Measurements from ENCODE around the gene TMEM200A. TPM values are rescaled to one million over a fixed set of nuclear protein-coding genes. Genes with fewer than 3 reads are reported as not detected.

TMEM200A gene
- 44.2 and 51.7 TPM in 2 replicates for total RNA-seq
- 50.2 and 70.5 TPM in 2 replicates for polyA plus RNA-seq
- 40.6 and 62.4 TPM in 2 replicates for polyA plus RNA-seq (2012)
- 17.3 and 41.2 TPM in 2 replicates for polyA minus RNA-seq (ENCODE audit: low replicate concordance)

DNA sequence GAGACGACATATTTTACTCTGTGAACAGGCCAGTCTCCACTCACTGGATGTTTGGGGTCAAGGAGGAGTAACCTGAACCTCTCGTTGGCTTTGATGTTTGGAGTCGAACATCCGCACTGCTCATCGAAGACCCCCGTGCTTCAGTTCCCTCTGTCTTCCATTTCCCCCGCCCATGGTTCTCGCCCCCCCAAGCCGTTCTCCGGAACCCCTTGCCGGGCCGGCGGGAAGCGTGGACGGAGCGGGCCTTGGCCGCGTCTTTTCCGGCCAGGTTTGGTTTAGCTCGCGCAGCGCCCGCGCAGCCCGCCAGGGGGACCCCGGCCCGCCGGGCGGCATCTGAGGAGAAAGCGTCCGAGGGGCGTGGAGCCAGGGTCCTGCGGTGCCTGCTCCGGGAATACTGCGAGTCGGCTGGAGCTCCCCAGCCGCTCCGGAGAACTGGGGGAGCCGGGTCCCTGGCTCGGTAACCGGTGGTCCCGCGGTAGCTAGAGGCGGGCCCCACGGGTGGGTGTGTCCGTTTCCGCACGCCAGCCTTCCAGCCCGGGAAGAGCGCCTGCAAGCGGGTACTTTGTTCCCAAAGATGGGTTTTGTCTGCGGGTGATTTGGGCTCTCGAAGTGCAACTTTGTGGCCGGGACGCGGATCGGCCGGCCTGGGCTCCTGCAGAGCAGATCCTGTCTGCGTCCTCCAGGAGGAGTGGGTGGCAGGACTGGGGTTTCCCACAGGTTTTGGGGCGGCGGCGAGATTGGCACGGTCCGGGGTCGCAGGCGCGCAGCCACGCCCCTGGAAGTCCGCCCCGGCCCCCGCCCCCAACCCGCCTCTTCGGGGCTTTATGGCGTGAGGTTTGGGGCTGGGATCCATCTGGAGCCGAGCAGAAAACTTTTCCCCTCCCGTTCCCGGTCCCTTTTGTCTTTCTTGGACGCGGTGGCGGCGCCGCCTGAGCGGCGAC lies at the start of gene TMEM200A:
TSS of gene TMEM200A (plus strand) at position 852 of the 941 bp plus-strand sequence. CDS start 74,406 bp downstream, outside the sequence.
- Histone ChIP-seq H3K27ac (ENCODE audit: insufficient read depth, low read length) (peak within 1 kb of the TSS; percentile 86), H3K4me3 (replicated peaks in 1 of 4; ENCODE audit: control extremely low read depth in 1 of 4, insufficient read depth in 1 of 4, low read depth in 3 of 4, low read length in 4 of 4) (peak within 1 kb of the TSS; percentile 83 to 94 (median 88)), H4K20me1 (ENCODE audit: control insufficient read depth, extremely low read depth, insufficient read depth, low read length) (no peaks in the 10 kb centered on the region), H3K4me1 (ENCODE audit: control insufficient read depth, extremely low read depth, insufficient read depth, low read length) (peaks cover 4% of the 10 kb centered on the region), H3K36me3 (ENCODE audit: control insufficient read depth, insufficient read depth, low read length) (no peaks in the 10 kb centered on the region), H3K79me2 (ENCODE audit: control insufficient read depth, insufficient read depth, low read length) (peaks cover 44% of the 10 kb centered on the region), H3K9me3 (ENCODE audit: control insufficient read depth, insufficient read depth, low read depth, low read length) (no peaks in the 10 kb centered on the region), H3K4me2 (ENCODE audit: extremely low read depth, insufficient read depth, low read length) (peak within 1 kb of the TSS; percentile 88), H2AFZ (ENCODE audit: low read length) (peak within 1 kb of the TSS; percentile 93), H3K9ac (ENCODE audit: insufficient read depth, low read length) (peak within 1 kb of the TSS; percentile 85), H3K27me3 (ENCODE audit: control insufficient read depth, insufficient read depth, low read length) (no peaks in the 10 kb centered on the region)
- DNase-seq (ENCODE audit: low read depth in 2 of 2) = peak; percentile 68 to 72
- TF ChIP-seq, protein P1, sequence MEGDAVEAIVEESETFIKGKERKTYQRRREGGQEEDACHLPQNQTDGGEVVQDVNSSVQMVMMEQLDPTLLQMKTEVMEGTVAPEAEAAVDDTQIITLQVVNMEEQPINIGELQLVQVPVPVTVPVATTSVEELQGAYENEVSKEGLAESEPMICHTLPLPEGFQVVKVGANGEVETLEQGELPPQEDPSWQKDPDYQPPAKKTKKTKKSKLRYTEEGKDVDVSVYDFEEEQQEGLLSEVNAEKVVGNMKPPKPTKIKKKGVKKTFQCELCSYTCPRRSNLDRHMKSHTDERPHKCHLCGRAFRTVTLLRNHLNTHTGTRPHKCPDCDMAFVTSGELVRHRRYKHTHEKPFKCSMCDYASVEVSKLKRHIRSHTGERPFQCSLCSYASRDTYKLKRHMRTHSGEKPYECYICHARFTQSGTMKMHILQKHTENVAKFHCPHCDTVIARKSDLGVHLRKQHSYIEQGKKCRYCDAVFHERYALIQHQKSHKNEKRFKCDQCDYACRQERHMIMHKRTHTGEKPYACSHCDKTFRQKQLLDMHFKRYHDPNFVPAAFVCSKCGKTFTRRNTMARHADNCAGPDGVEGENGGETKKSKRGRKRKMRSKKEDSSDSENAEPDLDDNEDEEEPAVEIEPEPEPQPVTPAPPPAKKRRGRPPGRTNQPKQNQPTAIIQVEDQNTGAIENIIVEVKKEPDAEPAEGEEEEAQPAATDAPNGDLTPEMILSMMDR (conservative IDR thresholded peaks at IDR 0.05 in 1 of 2, IDR thresholded peaks at IDR 0.05 in 1 of 2; ENCODE audit: low read depth in 1 of 2, low read length in 2 of 2) = peak; percentile 75 to 86
- no peak for TF ChIP-seq EZH2 (IDR thresholded peaks at IDR 0.05; ENCODE audit: low read length, missing control alignments)

DNA sequence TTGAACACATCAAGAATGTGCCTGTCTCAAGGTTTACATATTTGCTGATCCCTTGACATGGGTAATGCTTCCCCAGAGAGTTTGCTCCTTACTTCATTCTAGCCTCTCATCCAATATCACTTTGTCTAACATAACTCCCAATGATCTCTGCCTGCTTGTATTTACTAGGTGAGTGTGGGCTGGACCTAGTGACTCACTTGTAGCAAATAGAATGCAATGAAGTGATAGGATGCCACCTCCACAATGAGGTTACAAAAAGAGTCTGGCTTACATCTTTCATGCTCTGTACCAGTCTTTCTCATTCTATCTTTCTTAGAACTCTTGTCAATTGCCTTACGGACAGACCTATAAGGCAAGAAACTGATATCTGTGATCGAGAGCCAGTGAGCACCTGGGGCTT lies 44.9 kb upstream of the TMEM200A start:
- Histone ChIP-seq H3K36me3 (ENCODE audit: control insufficient read depth, insufficient read depth, low read length) (no peaks in the 10 kb centered on the region), H3K4me2 (ENCODE audit: extremely low read depth, insufficient read depth, low read length) (no peak overlapping the region), H3K4me3 (replicated peaks in 1 of 4; ENCODE audit: control extremely low read depth in 1 of 4, insufficient read depth in 1 of 4, low read depth in 3 of 4, low read length in 4 of 4) (no peak overlapping the region), H3K4me1 (ENCODE audit: control insufficient read depth, extremely low read depth, insufficient read depth, low read length) (peaks cover 2% of the 10 kb centered on the region), H3K79me2 (ENCODE audit: control insufficient read depth, insufficient read depth, low read length) (no peaks in the 10 kb centered on the region), H2AFZ (ENCODE audit: low read length) (no peak overlapping the region), H4K20me1 (ENCODE audit: control insufficient read depth, extremely low read depth, insufficient read depth, low read length) (no peaks in the 10 kb centered on the region), H3K27ac (ENCODE audit: insufficient read depth, low read length) (no peak overlapping the region), H3K27me3 (ENCODE audit: control insufficient read depth, insufficient read depth, low read length) (no peaks in the 10 kb centered on the region), H3K9ac (ENCODE audit: insufficient read depth, low read length) (no peak overlapping the region), H3K9me3 (ENCODE audit: control insufficient read depth, insufficient read depth, low read depth, low read length) (no peaks in the 10 kb centered on the region)
- no peak for DNase-seq (ENCODE audit: low read depth in 2 of 2)
- TF ChIP-seq EZH2 (IDR thresholded peaks at IDR 0.05; ENCODE audit: low read length, missing control alignments) = no peak

DNA sequence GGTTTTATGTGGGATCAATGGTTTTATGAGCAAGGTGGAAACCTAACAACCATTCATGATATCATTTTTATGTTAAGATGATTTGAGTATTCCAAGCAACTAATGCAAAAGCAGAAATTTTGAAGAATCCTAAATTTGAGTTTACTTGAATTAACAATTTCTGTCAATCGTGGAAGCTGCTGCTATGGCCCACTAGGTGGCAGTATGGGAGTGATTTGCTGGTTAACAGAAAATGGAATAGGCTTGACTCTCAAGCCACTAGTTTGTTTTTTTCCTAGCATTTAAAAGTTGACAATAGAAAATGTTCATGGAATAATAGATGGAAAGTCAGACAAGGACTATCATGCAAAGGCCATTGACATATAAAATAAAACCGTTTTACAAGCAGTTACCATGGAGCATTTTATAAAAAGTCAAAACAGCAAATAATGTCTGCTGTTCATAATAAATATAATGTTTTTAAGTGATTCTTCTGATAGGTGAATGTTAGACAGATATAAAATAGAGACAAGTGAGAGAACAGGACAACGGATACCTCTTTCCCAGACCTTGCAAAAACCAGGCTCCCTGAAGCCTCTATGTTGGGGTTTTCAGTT lies 43.0 kb upstream of the TMEM200A start:
- H3K4me2 ChIP-seq (ENCODE audit: extremely low read depth, insufficient read depth, low read length) = no peak overlapping the region
- no peak overlapping the region for H3K27ac ChIP-seq (ENCODE audit: insufficient read depth, low read length)
- H3K9me3 ChIP-seq (ENCODE audit: control insufficient read depth, insufficient read depth, low read depth, low read length) = no peaks in the 10 kb centered on the region
- peak; percentile 65 to 85 for DNase-seq (ENCODE audit: low read depth in 2 of 2)
- no peaks in the 10 kb centered on the region for H3K27me3 ChIP-seq (ENCODE audit: control insufficient read depth, insufficient read depth, low read length)
- H3K79me2 ChIP-seq (ENCODE audit: control insufficient read depth, insufficient read depth, low read length) = no peaks in the 10 kb centered on the region
- peaks cover 2% of the 10 kb centered on the region for H3K4me1 ChIP-seq (ENCODE audit: control insufficient read depth, extremely low read depth, insufficient read depth, low read length)
- H3K9ac ChIP-seq (ENCODE audit: insufficient read depth, low read length) = no peak overlapping the region
- no peaks in the 10 kb centered on the region for H4K20me1 ChIP-seq (ENCODE audit: control insufficient read depth, extremely low read depth, insufficient read depth, low read length)
- H3K4me3 ChIP-seq (replicated peaks in 1 of 4; ENCODE audit: control extremely low read depth in 1 of 4, insufficient read depth in 1 of 4, low read depth in 3 of 4, low read length in 4 of 4) = no peak overlapping the region
- H2AFZ ChIP-seq (ENCODE audit: low read length) = no peak overlapping the region
- no peak for TF ChIP-seq EZH2 (IDR thresholded peaks at IDR 0.05; ENCODE audit: low read length, missing control alignments)
- TF ChIP-seq, protein P1 (conservative IDR thresholded peaks at IDR 0.05 in 1 of 2, IDR thresholded peaks at IDR 0.05 in 1 of 2; ENCODE audit: low read depth in 1 of 2, low read length in 2 of 2) = peak; percentile 86 to 91
- H3K36me3 ChIP-seq (ENCODE audit: control insufficient read depth, insufficient read depth, low read length) = no peaks in the 10 kb centered on the region
